ENCODE measurements around the gene HPCAL4.

HPCAL4 gene

GRCh38 chr1:39646232-39647081 lies 44.8 kb downstream of the HPCAL4 start:
- no peak for DNase-seq

- no peak for DNase-seq
Measured at GRCh38 chr1:39645411-39646043, 45.7 kb downstream of the HPCAL4 start.

GRCh38 chr1:39643705-39644104 lies 47.5 kb downstream of the HPCAL4 start:
- DNase-seq: no peak

- DNase-seq: no peak
Measured at GRCh38 chr1:39642796-39643195, 48.4 kb downstream of the HPCAL4 start.

- no peak for DNase-seq
Measured at GRCh38 chr1:39640861-39641260, 50.4 kb downstream of the HPCAL4 start.

- DNase-seq: no peak
Measured at GRCh38 chr1:39639305-39640130, 51.7 kb downstream of the HPCAL4 start, which contains the start of gene HEYL. HEYL (minus strand) TSS chr1:39639643; CDS start chr1:39639625, 18 bp downstream.

- DNase-seq: no peak
Measured at GRCh38 chr1:39638965-39639304, 52.3 kb downstream of the HPCAL4 start.

GRCh38 chr1:39637361-39637760 lies 53.9 kb downstream of the HPCAL4 start:
- DNase-seq: no peak

- DNase-seq: no peak
Measured at GRCh38 chr1:39635871-39636210, 55.4 kb downstream of the HPCAL4 start.

- DNase-seq: no peak
Measured at GRCh38 chr1:39635205-39635870, 55.9 kb downstream of the HPCAL4 start.

- DNase-seq: no peak
Measured at GRCh38 chr1:39633422-39633821, 57.8 kb downstream of the HPCAL4 start.

- DNase-seq: no peak
Measured at GRCh38 chr1:39632682-39633417, 58.4 kb downstream of the HPCAL4 start.

GRCh38 chr1:39632323-39632681 lies 58.9 kb downstream of the HPCAL4 start:
- DNase-seq: no peak

- DNase-seq: no peak
Measured at GRCh38 chr1:39631361-39632322, 59.6 kb downstream of the HPCAL4 start.

- DNase-seq: no peak
Measured at GRCh38 chr1:39628807-39629350, 62.4 kb downstream of the HPCAL4 start.

Data from NCI-H1436 treated with DMSO at 0.1 percent for 48 hours (cell line).